OCI-LY7 (cell line): ENCODE results near the gene CCDC85B.

Experiments used
- EZH2phosphoT487 ChIP-seq: fragments of 200-600 bp; sonication (generic); IDR thresholded peaks from 2 replicates; pipeline ENCODE4 v1.6.1; 2018; ENCODE audit warnings: low read depth, borderline replicate concordance, mild to moderate bottlenecking, mixed run types, antibody characterized with exemption, low read length, moderate library complexity, mixed read lengths
- TF ChIP-seq, protein P1 (sequence below): fragments of 200-600 bp; sonication (generic); conservative IDR thresholded peaks from 2 replicates; pipeline ENCODE4 v1.5.1; 2014; ENCODE audit warnings: mild to moderate bottlenecking, antibody characterized with exemption, low read length, moderate library complexity, mixed read lengths

DNA sequence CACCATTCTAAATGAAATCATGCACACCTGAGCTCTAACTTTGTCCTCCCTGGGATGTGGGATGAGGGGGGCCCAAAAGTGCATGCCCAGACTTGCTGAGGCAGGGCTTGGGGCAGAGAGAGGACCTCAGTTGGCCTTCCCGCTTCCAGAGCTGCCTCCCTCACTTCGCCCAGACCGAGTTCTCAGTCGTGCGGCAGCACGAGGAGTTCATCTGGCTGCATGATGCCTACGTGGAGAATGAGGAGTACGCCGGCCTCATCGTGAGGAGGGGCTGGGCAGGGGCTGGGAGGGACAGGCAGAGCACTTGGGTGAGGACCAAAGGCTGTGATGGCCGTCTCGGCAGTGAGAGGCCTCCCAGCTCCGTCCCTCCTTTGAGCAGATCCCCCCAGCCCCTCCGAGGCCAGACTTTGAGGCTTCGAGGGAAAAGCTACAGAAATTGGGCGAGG lies 40.7 kb upstream of the CCDC85B start:
- TF ChIP-seq, protein P1, sequence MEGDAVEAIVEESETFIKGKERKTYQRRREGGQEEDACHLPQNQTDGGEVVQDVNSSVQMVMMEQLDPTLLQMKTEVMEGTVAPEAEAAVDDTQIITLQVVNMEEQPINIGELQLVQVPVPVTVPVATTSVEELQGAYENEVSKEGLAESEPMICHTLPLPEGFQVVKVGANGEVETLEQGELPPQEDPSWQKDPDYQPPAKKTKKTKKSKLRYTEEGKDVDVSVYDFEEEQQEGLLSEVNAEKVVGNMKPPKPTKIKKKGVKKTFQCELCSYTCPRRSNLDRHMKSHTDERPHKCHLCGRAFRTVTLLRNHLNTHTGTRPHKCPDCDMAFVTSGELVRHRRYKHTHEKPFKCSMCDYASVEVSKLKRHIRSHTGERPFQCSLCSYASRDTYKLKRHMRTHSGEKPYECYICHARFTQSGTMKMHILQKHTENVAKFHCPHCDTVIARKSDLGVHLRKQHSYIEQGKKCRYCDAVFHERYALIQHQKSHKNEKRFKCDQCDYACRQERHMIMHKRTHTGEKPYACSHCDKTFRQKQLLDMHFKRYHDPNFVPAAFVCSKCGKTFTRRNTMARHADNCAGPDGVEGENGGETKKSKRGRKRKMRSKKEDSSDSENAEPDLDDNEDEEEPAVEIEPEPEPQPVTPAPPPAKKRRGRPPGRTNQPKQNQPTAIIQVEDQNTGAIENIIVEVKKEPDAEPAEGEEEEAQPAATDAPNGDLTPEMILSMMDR, result no peak
- TF ChIP-seq EZH2phosphoT487, result no peak
